Stimulated activated CD4-positive, alpha-beta T cell treated with anti-CD3 and anti-CD28 coated beads, Interleukin-4, amount 100 ng/mL, for 4 hours (primary cell): ENCODE measurements around the gene NMNAT2.
"Not testable (repeated sequence)": the region's sequence is repeated elsewhere in the genome, so short reads cannot be mapped to it uniquely, and the experiment has no call there.

Experiments used
- DNase-seq, 2 experiments: peaks; one replicate each; pipeline ENCODE4 v3.0.0-alpha.2; 2020

The NMNAT2 gene

DNA sequence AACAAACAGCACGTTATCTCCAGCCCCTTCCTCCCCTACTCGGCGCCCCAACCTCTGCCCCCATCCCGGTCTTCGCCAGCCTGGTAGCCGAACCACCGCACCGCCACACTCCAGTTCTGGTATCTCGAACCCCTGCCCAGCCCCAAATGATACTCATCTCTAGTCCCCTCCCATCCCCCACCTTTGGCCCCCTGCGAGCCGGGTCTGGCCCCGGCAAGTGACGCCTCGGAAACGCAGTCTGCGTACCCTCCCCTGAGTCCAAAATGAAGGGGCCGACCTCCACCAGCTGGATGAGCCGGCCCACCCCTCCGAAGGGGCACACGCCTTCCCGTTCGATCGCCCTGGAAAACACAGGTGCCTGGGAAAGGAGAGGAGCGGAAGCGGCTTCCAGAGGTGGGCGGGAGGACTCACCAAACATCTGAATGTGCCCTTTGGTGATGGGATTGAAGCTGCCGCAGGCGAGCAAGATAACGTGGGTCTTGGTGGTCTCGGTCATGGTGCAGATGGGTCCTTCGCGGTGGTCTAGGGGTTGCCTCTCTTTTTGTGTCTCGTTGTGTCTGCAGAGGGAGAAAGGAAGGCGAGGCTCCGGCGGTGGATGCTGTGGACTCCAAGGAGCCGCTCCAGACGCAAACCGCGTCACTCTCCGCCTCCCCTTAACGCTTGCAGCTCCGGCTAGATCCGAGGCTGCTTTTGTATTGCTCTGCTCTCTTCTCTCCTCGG lies at the start of gene NMNAT2:
TSS of gene NMNAT2 (minus strand) at position 609 of the 720 bp plus-strand sequence. CDS start at position 496, 113 bp downstream.
- no peak for DNase-seq

DNA sequence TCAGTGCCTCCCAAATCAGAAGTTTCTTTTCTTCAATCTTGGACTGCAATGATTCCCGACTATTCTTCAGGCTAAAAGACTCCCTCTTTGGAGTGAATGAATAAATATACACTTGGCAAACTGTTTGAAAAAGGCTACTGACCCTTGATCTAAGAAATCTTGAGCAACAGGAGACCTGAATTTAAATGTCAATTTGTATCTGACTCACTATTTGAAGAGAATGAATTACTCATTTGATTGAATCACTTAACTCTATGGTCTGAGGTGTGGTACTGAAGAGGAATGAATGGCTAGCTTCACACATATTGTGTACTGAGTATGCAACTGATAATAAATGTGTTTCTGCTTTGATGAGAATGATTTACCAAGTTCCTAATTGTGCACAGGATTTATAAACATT lies 49.5 kb upstream of the NMNAT2 start:
- no peak for DNase-seq

DNA sequence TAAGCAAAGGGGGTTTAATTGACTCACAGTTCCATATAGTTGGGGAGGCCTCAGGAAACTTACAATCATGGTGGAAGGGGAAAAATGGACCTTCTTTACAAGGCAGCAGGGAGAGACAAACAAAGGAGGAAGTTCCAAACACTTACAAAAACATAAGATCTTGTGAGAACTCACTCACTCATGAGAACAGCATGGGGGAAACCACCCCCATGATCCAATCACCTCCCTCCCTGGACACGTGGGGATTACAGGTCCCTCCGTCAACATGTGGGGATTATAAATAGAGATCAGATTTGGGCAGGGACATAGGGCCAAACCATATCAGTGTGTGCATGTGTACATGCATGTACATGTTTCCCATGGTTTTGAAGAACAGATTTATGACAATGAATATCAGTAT lies 48.6 kb upstream of the NMNAT2 start:
- DNase-seq = no peak

DNA sequence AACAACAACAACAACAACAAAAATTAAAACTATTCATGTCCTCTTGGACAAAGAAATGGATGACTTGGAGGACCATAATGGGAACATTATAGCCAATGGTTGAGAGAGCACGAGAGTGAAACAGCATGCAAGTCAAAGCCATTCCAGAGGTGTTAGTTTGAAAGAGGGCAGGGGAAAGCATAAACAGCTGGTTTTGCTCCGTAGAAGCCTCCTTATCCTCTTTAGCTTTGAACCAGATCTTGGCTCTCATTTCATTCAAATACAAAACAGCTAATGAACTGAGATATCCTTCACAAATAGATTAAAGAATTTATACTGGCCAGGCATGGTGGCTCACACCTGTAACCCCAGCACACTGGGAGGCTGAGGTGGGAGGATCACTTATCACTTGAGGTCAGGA lies 45.4 kb upstream of the NMNAT2 start:
- DNase-seq = no peak

DNA sequence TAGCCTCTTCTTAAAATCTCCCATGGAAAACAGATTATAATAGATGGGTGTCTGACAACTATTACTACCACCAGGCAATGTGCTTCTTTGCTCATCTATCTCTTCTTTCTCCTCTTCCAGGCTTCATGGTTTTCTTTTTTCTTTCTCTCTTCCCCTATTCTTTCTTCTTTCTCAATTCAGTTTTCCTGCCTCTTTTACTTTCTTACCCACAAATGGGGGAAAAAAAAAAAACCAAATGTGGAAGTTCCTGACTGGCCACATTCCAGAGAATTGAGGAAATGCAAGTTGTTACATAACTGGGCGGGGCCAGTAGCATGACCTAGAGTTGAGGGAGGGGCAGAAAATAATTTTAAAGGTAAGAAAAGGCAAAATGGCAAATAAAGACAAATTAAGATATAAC lies 43.2 kb upstream of the NMNAT2 start:
- no peak for DNase-seq

DNA sequence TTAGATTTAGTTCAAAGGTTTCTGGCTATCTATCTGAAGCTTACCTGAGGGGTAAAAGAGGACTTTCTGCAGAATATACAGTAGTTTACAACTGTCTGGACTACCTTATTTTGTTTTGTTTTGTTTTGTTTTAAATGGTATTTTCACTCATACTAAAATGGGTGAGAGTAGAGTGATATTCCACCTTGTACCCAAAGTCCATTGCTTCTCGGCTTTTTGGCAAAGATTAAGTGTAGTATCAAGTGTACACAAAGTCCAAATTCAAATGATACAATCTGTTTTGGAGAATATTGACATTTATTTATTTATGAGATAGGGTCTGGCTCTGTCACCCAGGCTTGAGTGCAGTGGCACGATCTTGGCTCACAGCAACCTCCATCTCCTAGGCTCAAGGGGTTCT lies 42.4 kb upstream of the NMNAT2 start:
- DNase-seq = no peak

DNA sequence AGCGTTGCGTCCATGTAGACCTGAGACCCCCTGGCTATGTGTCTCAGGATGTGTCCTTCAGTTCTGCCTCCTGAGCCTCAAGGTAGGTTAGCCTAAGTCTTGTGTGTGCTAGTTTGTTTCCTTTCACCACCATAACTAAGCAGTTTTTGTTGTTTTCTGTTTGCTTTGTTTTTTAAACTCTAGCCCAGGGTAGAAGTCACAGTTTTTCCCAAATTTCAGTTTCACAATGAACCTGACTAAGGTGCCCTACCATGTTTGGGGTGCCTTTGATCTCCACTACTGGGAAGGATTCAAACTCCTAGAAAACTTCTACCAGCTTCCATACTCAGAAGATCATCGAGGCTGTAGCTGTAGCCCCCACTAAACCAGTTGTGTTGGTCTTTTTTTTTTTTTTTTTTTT lies 39.3 kb upstream of the NMNAT2 start:
- no peak for DNase-seq

DNA sequence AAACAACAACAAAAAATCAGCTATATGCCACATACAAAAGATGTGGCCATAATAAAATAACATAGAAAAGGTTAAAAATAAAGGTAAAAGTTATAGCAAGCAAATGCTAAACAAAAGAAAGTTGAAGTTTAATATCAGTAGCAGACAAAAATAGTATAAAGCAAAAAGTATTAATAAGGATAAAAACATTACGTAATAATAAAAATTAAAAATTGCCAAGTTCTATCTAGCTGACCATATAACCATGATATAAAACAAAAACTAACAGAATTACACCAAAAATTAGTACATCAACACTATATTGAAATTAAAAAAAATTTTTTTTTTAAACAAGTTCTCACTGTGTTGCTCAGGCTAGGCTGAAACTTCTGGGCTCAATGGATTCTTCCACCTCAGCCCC lies 38.6 kb upstream of the NMNAT2 start:
- no peak for DNase-seq

DNA sequence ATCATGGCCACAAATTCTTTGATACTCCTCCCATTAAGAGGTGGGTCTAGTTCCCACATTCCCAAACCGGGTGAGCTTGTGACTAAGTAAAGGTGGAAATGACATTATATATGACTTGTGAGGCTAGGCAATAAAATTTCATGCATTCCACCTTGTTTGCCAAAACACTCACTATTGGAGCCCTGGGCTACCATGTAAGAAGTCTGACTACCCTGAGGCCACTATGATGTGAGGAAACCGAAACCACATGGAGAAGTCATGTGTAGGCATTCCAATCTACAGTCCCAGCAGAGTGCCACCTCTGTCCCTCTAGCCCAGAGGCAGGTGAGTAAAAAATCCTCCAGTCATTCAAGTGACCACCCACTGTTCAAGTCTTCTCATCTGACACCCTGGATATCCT lies 36.2 kb upstream of the NMNAT2 start:
- DNase-seq = no peak

DNA sequence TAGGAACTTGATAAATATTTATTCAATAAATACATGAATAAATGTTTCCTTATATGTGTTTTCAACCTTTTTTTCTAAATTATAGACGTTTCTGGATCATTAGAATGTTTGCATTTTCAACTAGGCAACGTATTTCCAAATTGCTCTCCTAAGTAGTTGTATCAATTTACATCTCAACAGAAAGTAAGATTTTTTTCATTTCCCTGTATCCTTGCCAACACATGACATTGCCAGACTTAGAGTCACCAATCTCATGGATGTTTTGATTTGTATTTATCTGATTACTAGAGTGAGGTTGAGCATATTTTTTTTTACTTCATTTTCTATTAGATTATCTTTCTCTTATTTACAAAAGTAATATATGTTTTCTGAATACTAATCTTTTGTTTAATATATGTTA lies 31.9 kb upstream of the NMNAT2 start:
- DNase-seq = no peak

DNA sequence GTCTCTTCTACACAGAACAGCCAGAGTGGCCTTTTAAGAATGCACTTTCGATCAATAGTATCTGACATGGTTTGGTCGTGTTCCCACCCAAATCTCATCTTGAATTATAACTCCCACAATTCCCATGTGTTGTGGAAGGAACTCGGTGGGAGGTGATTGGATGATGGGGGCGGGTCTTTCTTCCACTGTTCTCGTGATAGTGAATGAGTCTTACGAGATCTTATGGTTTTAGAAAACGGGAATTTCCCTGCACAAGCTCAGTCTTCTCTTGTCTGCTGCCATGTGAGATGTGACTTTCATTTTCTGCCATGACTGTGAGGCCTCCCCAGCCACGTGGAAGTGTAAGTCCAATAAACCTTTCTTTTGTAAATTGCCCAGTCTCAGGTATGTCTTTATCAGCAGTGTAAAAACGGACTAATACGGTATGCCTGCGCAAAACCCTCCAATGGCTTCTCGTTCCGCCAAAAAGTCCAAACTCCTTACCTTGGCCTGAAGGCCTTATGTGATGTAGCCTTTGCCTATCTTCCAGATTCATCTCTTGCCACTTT lies 31.1 kb upstream of the NMNAT2 start:
- DNase-seq = no peak

DNA sequence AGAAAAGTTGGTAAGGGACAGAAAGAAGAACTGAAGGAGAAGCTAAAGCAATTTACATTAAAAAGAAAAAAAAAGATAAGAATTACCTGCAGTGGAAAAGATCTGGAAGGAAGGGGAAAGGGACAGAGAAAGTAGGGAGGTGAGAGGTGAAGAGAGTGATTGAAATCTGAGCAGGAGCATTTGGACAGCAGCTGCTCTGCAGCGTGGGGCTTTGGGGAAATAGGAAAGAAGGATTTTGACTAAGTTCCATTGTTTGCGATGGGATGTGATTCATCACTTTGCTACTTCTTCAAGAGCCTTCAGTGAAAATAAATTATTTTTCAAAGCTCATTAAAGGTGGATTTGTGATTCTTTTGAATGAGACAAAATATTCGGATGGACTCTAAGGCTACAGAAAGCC lies 26.1 kb upstream of the NMNAT2 start:
- no peak for DNase-seq

DNA sequence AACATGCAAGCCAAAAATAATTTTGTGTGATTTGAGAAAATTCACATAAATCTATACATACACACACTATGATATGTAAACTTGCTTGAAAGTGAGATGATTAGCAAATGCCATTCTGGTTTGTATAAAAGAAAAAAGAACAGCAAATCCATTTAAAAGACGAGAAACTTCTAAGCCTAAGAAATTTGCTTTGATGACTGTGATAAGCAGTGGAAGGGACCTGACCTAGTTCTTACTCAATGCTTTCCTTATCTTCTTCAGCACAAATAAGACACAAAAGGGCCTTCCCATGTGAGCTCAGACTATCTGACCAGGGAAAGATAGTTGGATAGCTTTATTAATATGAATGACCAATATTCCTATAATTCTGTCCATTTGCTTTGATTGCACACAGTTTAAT lies 25.3 kb upstream of the NMNAT2 start:
- no peak for DNase-seq

DNA sequence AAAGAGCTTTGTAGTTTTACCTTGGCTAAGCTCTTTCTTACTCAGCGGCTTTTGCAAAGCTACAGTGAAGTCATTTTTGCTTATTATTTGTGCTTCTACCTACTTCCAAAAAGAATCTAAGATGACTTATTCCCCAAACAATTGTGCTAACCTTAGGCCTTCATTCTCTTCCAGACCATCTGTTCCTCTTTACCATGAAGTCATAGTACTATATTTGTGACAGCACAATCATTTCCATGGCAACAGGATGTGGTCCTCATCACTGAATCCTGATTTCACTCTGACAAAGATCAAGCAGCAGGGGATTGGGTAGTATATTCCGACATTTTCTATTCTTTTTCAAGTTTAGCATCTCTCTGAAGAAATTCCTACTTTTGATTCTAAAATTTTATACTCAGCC lies 24.8 kb upstream of the NMNAT2 start:
- DNase-seq = no peak

DNA sequence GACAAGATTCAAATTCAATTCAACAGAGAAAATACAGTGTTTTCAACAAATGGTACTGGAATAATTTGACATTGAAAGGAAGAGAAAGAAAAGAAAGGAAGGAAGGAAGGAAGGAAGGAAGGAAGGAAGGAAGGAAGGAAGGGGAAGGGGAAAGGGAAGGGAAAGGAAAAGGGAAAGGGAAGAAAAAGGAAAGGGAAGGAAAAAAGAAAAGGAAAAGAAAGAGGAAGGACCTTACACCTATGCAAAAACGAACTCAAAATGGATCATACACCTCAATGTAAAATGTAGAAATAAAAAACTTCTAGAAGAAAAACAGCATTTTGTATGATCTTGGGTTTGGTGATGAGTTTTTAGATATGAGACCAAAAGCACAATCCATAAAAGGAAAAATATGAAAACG lies 19.9 kb upstream of the NMNAT2 start:
- no peak for DNase-seq

DNA sequence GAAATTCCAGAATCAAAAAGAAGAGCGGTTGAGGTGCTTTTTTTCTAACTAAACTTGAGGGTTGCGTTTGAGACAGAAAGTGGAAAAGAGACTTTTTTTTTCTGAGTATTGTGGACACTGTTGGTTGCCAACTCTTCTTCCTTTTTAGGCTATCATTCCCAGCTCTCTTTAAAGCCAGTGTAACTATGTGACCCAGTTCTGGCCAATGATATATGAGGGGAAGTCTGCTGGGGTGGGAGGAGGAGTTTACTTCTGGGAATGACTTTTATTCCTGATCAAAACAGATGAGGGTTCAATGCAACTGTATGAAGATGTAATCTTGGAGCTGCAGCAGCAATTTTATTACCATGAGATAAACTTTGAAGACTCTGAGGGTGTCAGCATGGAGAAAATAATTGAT lies 17.3 kb upstream of the NMNAT2 start:
- DNase-seq = no peak

DNA sequence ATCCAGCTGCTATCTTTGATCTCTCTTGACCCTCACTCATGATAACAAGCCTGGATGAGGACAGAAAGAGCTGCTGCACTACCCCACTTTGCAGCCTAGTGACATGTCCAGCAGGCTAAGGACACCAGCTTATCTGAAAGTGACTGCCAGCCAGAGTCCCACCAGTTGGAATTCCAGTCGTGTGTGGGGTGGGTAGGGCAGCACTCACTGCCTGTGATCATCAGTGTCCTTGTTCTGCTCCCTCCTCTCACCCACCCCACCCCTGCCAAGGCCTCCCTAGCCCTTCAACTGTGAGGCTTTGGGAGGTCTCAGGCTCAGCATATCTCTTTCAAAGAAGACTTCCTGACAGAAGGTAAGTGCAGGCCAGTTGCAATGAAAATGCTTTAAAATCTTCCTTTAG lies 15.5 kb upstream of the NMNAT2 start:
- no peak for DNase-seq

DNA sequence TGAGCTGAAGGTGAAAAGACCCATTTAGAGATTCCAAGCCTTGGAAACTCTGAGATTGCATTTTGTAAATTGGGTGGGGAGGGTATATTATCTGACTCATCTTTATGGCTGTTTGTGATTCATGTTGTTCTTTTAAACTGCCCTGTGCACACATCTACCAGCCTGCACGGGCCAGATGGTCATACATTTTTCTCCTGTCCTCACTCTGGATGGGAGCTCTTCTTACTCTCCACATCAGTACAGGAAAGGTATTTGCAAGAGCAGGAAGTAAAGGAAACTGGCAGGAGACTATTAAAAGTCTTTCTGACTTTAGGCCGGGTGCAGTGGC lies 14.3 kb upstream of the NMNAT2 start:
- no peak for DNase-seq

DNA sequence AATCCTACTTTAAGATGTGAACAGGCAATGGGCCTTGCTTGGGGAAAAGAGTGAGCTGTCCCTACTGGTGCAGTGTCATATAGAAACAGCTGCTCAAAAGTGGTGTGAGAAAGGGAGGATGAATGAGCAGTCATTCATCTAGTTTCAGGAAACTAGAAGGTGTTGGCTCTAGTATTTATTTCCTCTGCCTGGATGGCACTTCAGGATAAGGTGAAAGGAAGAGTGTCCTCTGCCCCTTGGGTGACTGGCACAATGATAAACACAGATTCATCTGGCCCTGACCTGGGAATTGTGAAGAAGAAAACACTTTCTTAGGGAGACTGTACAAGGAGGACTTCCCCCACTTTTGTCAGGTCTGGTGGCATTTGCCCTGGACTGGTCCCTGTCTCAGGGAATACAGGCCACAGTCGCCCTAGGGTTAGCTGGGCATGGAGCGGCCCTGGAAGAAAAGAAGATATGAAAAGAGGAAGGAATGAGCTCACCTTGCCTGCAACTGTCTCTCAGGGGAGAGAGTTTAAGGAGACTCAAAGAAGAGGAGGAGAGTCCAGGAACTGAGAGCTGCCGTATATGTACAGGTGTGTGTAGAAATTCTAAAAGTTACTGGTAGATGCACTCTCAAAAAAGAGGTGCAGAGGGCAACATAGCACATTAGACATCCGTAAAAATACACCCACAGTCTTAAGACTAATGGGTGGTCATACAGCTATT lies 13.8 kb upstream of the NMNAT2 start:
- no peak for DNase-seq

DNA sequence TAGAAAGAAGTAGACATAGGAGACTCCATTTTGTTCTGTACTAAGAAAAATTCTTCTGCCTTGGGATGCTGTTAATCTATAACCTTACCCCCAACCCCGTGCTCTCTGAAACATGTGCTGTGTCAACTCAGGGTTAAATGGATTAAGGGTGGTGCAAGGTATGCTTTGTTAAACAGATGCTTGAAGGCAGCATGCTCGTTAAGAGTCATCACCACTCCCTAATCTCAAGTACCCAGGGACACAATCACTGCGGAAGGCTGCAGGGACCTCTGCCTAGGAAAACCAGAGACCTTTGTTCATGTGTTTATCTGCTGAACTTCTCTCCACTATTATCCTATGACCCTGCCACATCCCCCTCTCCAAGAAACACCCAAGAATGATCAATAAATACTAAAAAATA lies 9.4 kb upstream of the NMNAT2 start:
- not testable (repeated sequence) for DNase-seq

DNA sequence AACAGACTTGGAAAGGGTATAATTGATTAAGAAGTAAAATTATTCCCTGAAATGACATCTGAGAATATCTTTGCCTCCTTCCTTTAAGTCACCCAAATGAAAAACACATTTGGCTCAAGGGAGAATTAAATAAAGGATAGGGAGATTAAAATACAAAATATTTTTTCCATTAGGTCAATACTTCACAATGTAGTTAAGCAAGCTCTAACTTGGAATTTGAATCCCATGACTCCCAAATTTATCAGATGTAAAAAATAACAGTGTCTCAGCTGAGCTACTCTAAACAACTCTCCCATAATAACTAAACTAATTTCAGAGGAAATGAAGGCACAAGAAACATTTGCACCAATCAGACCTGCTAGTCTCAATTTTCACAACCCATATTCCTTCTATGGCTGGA lies 6.5 kb upstream of the NMNAT2 start:
- no peak for DNase-seq

DNA sequence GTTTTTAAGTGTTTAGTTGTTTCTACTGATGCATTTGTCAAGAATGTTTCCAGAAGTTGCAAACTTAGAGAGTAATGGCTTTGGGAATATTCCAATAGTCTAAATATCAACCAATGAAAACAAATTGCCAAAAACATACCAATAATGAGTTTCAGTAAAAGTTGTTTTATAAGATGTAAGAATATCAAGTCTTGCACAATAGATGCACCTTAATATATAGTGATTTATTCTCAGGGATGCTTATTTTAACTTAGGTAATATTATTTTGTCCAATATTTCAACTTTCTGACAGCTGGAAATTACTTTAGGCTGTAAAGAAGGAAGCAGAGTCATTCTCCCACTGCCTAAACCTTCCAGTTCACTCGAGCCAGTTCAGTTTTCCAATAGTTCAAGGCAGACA lies 5.4 kb upstream of the NMNAT2 start:
- no peak for DNase-seq

DNA sequence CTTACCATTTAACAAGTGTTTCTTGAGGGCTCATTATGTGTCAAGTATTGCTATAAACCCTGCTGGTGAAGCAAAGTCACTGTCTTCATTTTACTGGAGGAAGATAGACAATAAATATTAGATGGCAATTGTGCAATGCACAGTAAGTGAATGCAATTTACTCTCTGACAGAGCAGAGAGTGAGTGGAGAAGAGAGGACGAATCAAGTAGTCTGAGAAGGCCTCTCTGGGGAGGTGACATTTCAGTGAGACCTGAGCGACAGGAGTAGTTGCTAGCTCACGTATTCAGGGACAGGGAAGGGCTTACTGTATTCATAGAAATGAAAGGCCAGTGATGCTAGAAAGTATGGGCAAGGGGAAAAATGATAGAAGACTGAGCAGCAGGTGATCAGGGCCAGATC lies 1.2 kb upstream of the NMNAT2 start:
- DNase-seq = no peak

DNA sequence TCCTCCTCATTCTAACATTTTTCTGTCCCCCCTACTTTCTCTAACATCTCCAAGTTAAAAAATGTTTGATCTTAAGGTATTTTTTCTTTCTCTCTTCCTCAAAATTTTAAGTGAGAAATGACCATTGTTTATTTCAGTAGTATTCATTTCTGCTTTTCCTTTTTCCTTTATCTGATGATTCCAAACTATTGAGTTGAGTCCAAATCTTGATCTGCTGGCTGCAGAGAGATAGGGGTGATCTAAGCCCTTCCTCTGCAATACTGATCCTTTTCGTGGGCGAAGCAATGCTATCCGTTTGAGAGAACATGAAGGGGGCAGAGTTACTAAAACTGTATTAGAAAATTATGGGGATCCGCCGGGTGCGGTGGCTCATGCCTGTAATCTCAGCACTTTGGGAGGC lies 516 bp upstream of the NMNAT2 start:
- no peak for DNase-seq
